ENCODE results near the gene CDC16.

CDC16 gene

GRCh38 chr13:114241918-114242317, 7.2 kb downstream of the CDC16 start:
- no peaks in the 10 kb centered on the region for H3K27me3 ChIP-seq (ENCODE audit: insufficient read depth, low read length)
- H3K36me3 ChIP-seq (ENCODE audit: insufficient read depth, low read length), result peaks cover 99% of the 10 kb centered on the region
- no peaks in the 10 kb centered on the region for H3K9me2 ChIP-seq (ENCODE audit: low read depth, low read length)
- no peak overlapping the region for H3K9ac ChIP-seq (ENCODE audit: low read length)
- no peak overlapping the region for H3K27ac ChIP-seq (ENCODE audit: low read depth, low read length, poor library complexity, severe bottlenecking)
- H3K4me3 ChIP-seq (ENCODE audit: low read depth, low read length, poor library complexity, severe bottlenecking), result no peak overlapping the region
- H3K9me3 ChIP-seq (ENCODE audit: low read length), result no peaks in the 10 kb centered on the region
- H3K4me2 ChIP-seq (ENCODE audit: low read length), result no peak overlapping the region
- H2AFZ ChIP-seq (ENCODE audit: low read length), result no peak overlapping the region
- H3F3A ChIP-seq (ENCODE audit: insufficient read depth, low read length), result no peaks in the 10 kb centered on the region
- H3K79me2 ChIP-seq (ENCODE audit: insufficient read depth, low read length), result no peaks in the 10 kb centered on the region
- H3K4me1 ChIP-seq (ENCODE audit: insufficient read depth, low read length, severe bottlenecking), result no peaks in the 10 kb centered on the region
- no peaks in the 10 kb centered on the region for H4K20me1 ChIP-seq (ENCODE audit: insufficient read depth, low read length)
- TF ChIP-seq, protein P1, sequence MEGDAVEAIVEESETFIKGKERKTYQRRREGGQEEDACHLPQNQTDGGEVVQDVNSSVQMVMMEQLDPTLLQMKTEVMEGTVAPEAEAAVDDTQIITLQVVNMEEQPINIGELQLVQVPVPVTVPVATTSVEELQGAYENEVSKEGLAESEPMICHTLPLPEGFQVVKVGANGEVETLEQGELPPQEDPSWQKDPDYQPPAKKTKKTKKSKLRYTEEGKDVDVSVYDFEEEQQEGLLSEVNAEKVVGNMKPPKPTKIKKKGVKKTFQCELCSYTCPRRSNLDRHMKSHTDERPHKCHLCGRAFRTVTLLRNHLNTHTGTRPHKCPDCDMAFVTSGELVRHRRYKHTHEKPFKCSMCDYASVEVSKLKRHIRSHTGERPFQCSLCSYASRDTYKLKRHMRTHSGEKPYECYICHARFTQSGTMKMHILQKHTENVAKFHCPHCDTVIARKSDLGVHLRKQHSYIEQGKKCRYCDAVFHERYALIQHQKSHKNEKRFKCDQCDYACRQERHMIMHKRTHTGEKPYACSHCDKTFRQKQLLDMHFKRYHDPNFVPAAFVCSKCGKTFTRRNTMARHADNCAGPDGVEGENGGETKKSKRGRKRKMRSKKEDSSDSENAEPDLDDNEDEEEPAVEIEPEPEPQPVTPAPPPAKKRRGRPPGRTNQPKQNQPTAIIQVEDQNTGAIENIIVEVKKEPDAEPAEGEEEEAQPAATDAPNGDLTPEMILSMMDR (IDR thresholded peaks at IDR 0.05; ENCODE audit: low read length), result no peak
- TF ChIP-seq EZH2 (IDR thresholded peaks at IDR 0.05; ENCODE audit: borderline replicate concordance, low read length), result no peak

GRCh38 chr13:114243971-114244370, 9.3 kb downstream of the CDC16 start:
- Histone ChIP-seq H3K4me2 (ENCODE audit: low read length) (no peak overlapping the region), H3K4me3 (ENCODE audit: low read depth, low read length, poor library complexity, severe bottlenecking) (no peak overlapping the region), H3K9me2 (ENCODE audit: low read depth, low read length) (no peaks in the 10 kb centered on the region), H3K27me3 (ENCODE audit: insufficient read depth, low read length) (no peaks in the 10 kb centered on the region), H3K4me1 (ENCODE audit: insufficient read depth, low read length, severe bottlenecking) (no peaks in the 10 kb centered on the region), H3K79me2 (ENCODE audit: insufficient read depth, low read length) (no peaks in the 10 kb centered on the region), H3F3A (ENCODE audit: insufficient read depth, low read length) (no peaks in the 10 kb centered on the region), H4K20me1 (ENCODE audit: insufficient read depth, low read length) (no peaks in the 10 kb centered on the region), H2AFZ (ENCODE audit: low read length) (no peak overlapping the region), H3K27ac (ENCODE audit: low read depth, low read length, poor library complexity, severe bottlenecking) (no peak overlapping the region), H3K36me3 (ENCODE audit: insufficient read depth, low read length) (peaks cover 98% of the 10 kb centered on the region), H3K9ac (ENCODE audit: low read length) (no peak overlapping the region), H3K9me3 (ENCODE audit: low read length) (no peaks in the 10 kb centered on the region)
- TF ChIP-seq, protein P1 (IDR thresholded peaks at IDR 0.05; ENCODE audit: low read length), result no peak
- no peak for TF ChIP-seq EZH2 (IDR thresholded peaks at IDR 0.05; ENCODE audit: borderline replicate concordance, low read length)

DNA sequence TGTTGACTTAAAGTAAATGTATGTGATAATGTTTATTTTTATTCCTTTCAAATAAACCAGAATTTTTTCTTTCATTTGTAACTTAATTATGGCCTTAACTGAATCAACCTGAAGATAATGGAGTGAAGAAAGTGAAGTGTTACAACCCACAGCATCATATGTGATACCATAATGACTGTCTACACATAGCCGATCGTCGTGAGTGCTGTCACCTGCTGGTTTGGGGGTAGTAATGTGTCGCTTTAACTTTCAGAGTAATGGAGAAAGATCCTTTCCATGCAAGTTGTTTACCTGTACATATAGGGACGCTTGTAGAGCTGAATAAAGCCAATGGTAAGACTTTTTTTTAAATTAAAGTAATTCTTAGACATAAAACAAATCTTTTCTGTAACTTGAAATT, 9.9 kb downstream of the CDC16 start:
- H3K9ac ChIP-seq (ENCODE audit: low read length), result no peak overlapping the region
- H3K9me3 ChIP-seq (ENCODE audit: low read length), result no peaks in the 10 kb centered on the region
- H2AFZ ChIP-seq (ENCODE audit: low read length), result no peak overlapping the region
- H3K36me3 ChIP-seq (ENCODE audit: insufficient read depth, low read length), result peaks cover 98% of the 10 kb centered on the region
- H3K4me2 ChIP-seq (ENCODE audit: low read length), result no peak overlapping the region
- H3K27ac ChIP-seq (ENCODE audit: low read depth, low read length, poor library complexity, severe bottlenecking), result no peak overlapping the region
- TF ChIP-seq EZH2 (IDR thresholded peaks at IDR 0.05; ENCODE audit: borderline replicate concordance, low read length), result no peak
- TF ChIP-seq, protein P1 (IDR thresholded peaks at IDR 0.05; ENCODE audit: low read length), result no peak; the same call in 1 of the 2 replicates
- H4K20me1 ChIP-seq (ENCODE audit: insufficient read depth, low read length), result no peaks in the 10 kb centered on the region
- no peaks in the 10 kb centered on the region for H3K27me3 ChIP-seq (ENCODE audit: insufficient read depth, low read length)
- no peaks in the 10 kb centered on the region for H3K79me2 ChIP-seq (ENCODE audit: insufficient read depth, low read length)
- no peaks in the 10 kb centered on the region for H3F3A ChIP-seq (ENCODE audit: insufficient read depth, low read length)
- H3K4me3 ChIP-seq (ENCODE audit: low read depth, low read length, poor library complexity, severe bottlenecking), result no peak overlapping the region
- H3K9me2 ChIP-seq (ENCODE audit: low read depth, low read length), result no peaks in the 10 kb centered on the region
- H3K4me1 ChIP-seq (ENCODE audit: insufficient read depth, low read length, severe bottlenecking), result no peaks in the 10 kb centered on the region
